ENCODE measurements around the gene TRIM2. TPM values are rescaled to one million over a fixed set of nuclear protein-coding genes. Genes with fewer than 3 reads are reported as not detected.

TRIM2 gene
- total and polyA plus RNA-seq, 10 of the 15 experiments (the other 5 are each of a cell fraction or from before 2014, with no cell fraction given) = 0.06 to 0.19 (median 0.15) TPM; not detected in 3

GRCh38 chr4:153248641-153249198 lies 44.5 kb downstream of the TRIM2 start:
- Histone ChIP-seq H3K36me3 (ENCODE audit: control insufficient read depth in 2 of 2, insufficient read depth in 2 of 2, low read length in 1 of 2) (no peaks in the 10 kb centered on the region), H3K27me3 (replicated peaks in 1 of 2; ENCODE audit: control insufficient read depth in 2 of 2, insufficient read depth in 2 of 2, low read length in 1 of 2) (no peaks in the 10 kb centered on the region), H2AFZ (ENCODE audit: control insufficient read depth, low read depth, low read length) (peak overlapping the region; percentile 91), H3K4me1 (ENCODE audit: control insufficient read depth, insufficient read depth, low read length) (peaks cover 8% of the 10 kb centered on the region), H3K4me2 (ENCODE audit: control insufficient read depth, insufficient read depth) (peak overlapping the region; percentile 99), H3K9me3 (replicated peaks; ENCODE audit: control insufficient read depth, insufficient read depth, low read length) (no peaks in the 10 kb centered on the region), H3K27ac (ENCODE audit: control insufficient read depth, insufficient read depth) (no peak overlapping the region), H3K79me2 (ENCODE audit: control insufficient read depth, insufficient read depth, low read length) (no peaks in the 10 kb centered on the region), H3K4me3 (peak overlapping the region; percentile 63), H4K20me1 (ENCODE audit: control insufficient read depth, insufficient read depth) (no peaks in the 10 kb centered on the region), H3K9ac (ENCODE audit: control insufficient read depth, insufficient read depth, low read length) (peak overlapping the region; percentile 60)
- BruUV-seq (replicated peaks) = no TSS peak
- WGBS (ENCODE audit: insufficient coverage, insufficient replicate concordance, low lambda C conversion rate, missing lambda C conversion rate) = 21% methylated on average over 14 of the region's 14 CpGs
- no peak for FAIRE-seq
- RAD21 ChIA-PET (ENCODE audit: unreplicated experiment) = interaction anchor here (1.5 kb wide), 1 partner anchor 184 kb away, joined by 3 read pairs; no protein-coding TSS in a partner anchor
- peak; percentile 18 for ATAC-seq
- in situ Hi-C loops (cut with MboI) = no loop called here
- intact Hi-C loops (cut with micrococcal nuclease; ENCODE audit: unreplicated experiment) = no loop called here
- TF ChIP-seq MYC (IDR thresholded peaks at IDR 0.05; ENCODE audit: insufficient read depth, insufficient read length, insufficient replicate concordance, low read length, severe bottlenecking) = no peak
- TF ChIP-seq RUNX3 (IDR thresholded peaks at IDR 0.05; ENCODE audit: low read length) = no peak
- TF ChIP-seq, protein P1, sequence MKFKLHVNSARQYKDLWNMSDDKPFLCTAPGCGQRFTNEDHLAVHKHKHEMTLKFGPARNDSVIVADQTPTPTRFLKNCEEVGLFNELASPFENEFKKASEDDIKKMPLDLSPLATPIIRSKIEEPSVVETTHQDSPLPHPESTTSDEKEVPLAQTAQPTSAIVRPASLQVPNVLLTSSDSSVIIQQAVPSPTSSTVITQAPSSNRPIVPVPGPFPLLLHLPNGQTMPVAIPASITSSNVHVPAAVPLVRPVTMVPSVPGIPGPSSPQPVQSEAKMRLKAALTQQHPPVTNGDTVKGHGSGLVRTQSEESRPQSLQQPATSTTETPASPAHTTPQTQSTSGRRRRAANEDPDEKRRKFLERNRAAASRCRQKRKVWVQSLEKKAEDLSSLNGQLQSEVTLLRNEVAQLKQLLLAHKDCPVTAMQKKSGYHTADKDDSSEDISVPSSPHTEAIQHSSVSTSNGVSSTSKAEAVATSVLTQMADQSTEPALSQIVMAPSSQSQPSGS (IDR thresholded peaks at IDR 0.05; ENCODE audit: low read length) = no peak
- TF ChIP-seq SREBF2 (IDR thresholded peaks at IDR 0.05; ENCODE audit: low read length) = no peak
- no peak for TF ChIP-seq DPF2 (IDR thresholded peaks at IDR 0.05)
- no peak for TF ChIP-seq GABPA (IDR thresholded peaks at IDR 0.05; ENCODE audit: low read depth)
- no peak for TF ChIP-seq GATAD2B (conservative IDR thresholded peaks at IDR 0.05; ENCODE audit: low read depth)
- no peak for TF ChIP-seq CREB1 (IDR thresholded peaks at IDR 0.05; ENCODE audit: low read depth)
- no peak for TF ChIP-seq SREBF1 (IDR thresholded peaks at IDR 0.05; ENCODE audit: low read length)
- TF ChIP-seq SUZ12 (IDR thresholded peaks at IDR 0.05; ENCODE audit: unreplicated experiment) = no peak
- TF ChIP-seq STAT1 (conservative IDR thresholded peaks at IDR 0.05) = no peak
- TF ChIP-seq SMARCA5 (IDR thresholded peaks at IDR 0.05) = no peak
- no peak for TF ChIP-seq BRCA1 (IDR thresholded peaks at IDR 0.05; ENCODE audit: low read depth, low read length)
- TF ChIP-seq FOXK2 (IDR thresholded peaks at IDR 0.05) = no peak
- no peak for DNase-seq (ENCODE audit: low read depth, low spot score)
- POLR2A ChIA-PET = no interaction called here
- SMC1A ChIA-PET (ENCODE audit: uncharacterized antibody, unreplicated experiment) = interaction anchor here (1.3 kb wide), 1 partner anchor 70 kb away, joined by 4 read pairs; no protein-coding TSS in a partner anchor
- CTCF ChIA-PET = interaction anchor here (1.0 to 1.5 kb wide), 3 partner anchors 25 to 395 kb away, joined by 3 read pairs; no protein-coding TSS in a partner anchor
